Hematopoietic multipotent progenitor cell treated with erythropoietin and hydrocortisone succinate and interleukin-3 and kit ligand, for 15 days (in vitro differentiated cells): ENCODE data around the gene ACBD7.

ENCODE experiments used
- DNase-seq: peaks from one replicate; pipeline ENCODE4 v3.0.0-alpha.2; 2015; ENCODE audit warnings: low spot score

Gene ACBD7

GRCh38 chr10:15088428-15089261 is at the start of gene ACBD7:
ACBD7 (minus strand) TSS chr10:15088776; CDS start chr10:15088728, 48 bp downstream.
- DNase-seq = peak; percentile 66

GRCh38 chr10:15137636-15138035 is 49.1 kb upstream of the ACBD7 start:
- no peak for DNase-seq

GRCh38 chr10:15137036-15137359 is 48.4 kb upstream of the ACBD7 start:
- no peak for DNase-seq

GRCh38 chr10:15136129-15137035 is 47.8 kb upstream of the ACBD7 start:
- no peak for DNase-seq

GRCh38 chr10:15131330-15131729 is 42.8 kb upstream of the ACBD7 start:
- DNase-seq = no peak

GRCh38 chr10:15124908-15125307 is 36.3 kb upstream of the ACBD7 start:
- DNase-seq = no peak

- no peak for DNase-seq
Observed at GRCh38 chr10:15124190-15124589, 35.6 kb upstream of the ACBD7 start.

GRCh38 chr10:15123749-15124184 is 35.2 kb upstream of the ACBD7 start:
- no peak for DNase-seq

GRCh38 chr10:15122477-15123030 is 34.0 kb upstream of the ACBD7 start:
- DNase-seq = no peak

- no peak for DNase-seq
Observed at GRCh38 chr10:15121707-15122106, 33.1 kb upstream of the ACBD7 start.

- DNase-seq = no peak
Observed at GRCh38 chr10:15120523-15120922, 31.9 kb upstream of the ACBD7 start.

GRCh38 chr10:15118615-15119014 is 30.0 kb upstream of the ACBD7 start:
- DNase-seq = no peak

GRCh38 chr10:15116225-15116624 is 27.6 kb upstream of the ACBD7 start:
- no peak for DNase-seq

- no peak for DNase-seq
Observed at GRCh38 chr10:15113766-15114165, 25.2 kb upstream of the ACBD7 start.

GRCh38 chr10:15112657-15113056 is 24.1 kb upstream of the ACBD7 start:
- no peak for DNase-seq

GRCh38 chr10:15106352-15107013 is 17.9 kb upstream of the ACBD7 start:
- DNase-seq = peak; percentile 76

GRCh38 chr10:15103513-15103912 is 14.9 kb upstream of the ACBD7 start:
- DNase-seq = no peak

- no peak for DNase-seq
Observed at GRCh38 chr10:15099886-15100285, 11.3 kb upstream of the ACBD7 start.

GRCh38 chr10:15097011-15097812 is 8.6 kb upstream of the ACBD7 start, which contains the start of gene RPP38:
RPP38 (plus strand) TSS chr10:15097355; CDS start chr10:15103315, 5,960 bp downstream.
- DNase-seq = peak; percentile 93

GRCh38 chr10:15096661-15097010 is 8.1 kb upstream of the ACBD7 start:
- no peak for DNase-seq

GRCh38 chr10:15092855-15093408 is 4.4 kb upstream of the ACBD7 start:
- DNase-seq = no peak
